ENCODE measurements around the gene RGS18. TPM values are rescaled to one million over a fixed set of nuclear protein-coding genes. Genes with fewer than 3 reads are reported as not detected.
"Not testable (repeated sequence)": the region's sequence is repeated elsewhere in the genome, so short reads cannot be mapped to it uniquely, and the experiment has no call there.

The RGS18 gene
- total RNA-seq, 3 donors from 2014 or later = 0.75 to 2.2 (median 1.7) TPM

GRCh38 chr1:192157067-192157466, 1.2 kb upstream of the RGS18 start:
- no peak overlapping the region for H3K4me3 ChIP-seq
- intact Hi-C loops (cut with DNase I, micrococcal nuclease) = no loop called here
- H3K4me1 ChIP-seq (ENCODE audit: low read depth) = no peaks in the 10 kb centered on the region
- H3K36me3 ChIP-seq (ENCODE audit: low read depth) = no peaks in the 10 kb centered on the region
- no peaks in the 10 kb centered on the region for H3K9me3 ChIP-seq
- TF ChIP-seq, protein P1, sequence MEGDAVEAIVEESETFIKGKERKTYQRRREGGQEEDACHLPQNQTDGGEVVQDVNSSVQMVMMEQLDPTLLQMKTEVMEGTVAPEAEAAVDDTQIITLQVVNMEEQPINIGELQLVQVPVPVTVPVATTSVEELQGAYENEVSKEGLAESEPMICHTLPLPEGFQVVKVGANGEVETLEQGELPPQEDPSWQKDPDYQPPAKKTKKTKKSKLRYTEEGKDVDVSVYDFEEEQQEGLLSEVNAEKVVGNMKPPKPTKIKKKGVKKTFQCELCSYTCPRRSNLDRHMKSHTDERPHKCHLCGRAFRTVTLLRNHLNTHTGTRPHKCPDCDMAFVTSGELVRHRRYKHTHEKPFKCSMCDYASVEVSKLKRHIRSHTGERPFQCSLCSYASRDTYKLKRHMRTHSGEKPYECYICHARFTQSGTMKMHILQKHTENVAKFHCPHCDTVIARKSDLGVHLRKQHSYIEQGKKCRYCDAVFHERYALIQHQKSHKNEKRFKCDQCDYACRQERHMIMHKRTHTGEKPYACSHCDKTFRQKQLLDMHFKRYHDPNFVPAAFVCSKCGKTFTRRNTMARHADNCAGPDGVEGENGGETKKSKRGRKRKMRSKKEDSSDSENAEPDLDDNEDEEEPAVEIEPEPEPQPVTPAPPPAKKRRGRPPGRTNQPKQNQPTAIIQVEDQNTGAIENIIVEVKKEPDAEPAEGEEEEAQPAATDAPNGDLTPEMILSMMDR (IDR thresholded peaks at IDR 0.05) = no peak
- no peak for ATAC-seq
- no peak for DNase-seq

DNA sequence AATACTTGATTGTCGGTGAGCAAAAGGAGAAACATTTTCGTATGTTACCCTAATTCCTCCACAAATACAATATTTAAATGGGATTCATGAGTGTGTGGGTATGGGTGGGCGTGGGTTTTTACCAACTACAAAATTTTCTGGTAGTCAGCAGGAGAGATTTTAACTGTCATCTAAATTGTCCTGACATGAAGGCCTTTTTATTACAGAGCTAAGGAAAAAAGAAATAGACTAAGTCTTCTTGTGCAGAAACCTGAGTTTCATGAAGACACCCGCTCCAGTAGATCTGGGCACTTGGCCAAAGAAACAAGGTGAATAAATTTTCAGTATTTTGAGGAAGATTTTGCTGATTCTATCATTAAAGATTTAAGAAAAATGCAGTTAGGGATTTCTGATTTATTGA, 752 bp downstream of the RGS18 start:
- TF ChIP-seq, protein P1 (IDR thresholded peaks at IDR 0.05) = no peak
- H3K4me3 ChIP-seq = no peak overlapping the region
- H3K9me3 ChIP-seq = no peaks in the 10 kb centered on the region
- intact Hi-C loops (cut with DNase I, micrococcal nuclease) = no loop called here
- ATAC-seq (no peak), DNase-seq (no peak)
- no peaks in the 10 kb centered on the region for H3K36me3 ChIP-seq (ENCODE audit: low read depth)
- H3K4me1 ChIP-seq (ENCODE audit: low read depth) = no peaks in the 10 kb centered on the region

DNA sequence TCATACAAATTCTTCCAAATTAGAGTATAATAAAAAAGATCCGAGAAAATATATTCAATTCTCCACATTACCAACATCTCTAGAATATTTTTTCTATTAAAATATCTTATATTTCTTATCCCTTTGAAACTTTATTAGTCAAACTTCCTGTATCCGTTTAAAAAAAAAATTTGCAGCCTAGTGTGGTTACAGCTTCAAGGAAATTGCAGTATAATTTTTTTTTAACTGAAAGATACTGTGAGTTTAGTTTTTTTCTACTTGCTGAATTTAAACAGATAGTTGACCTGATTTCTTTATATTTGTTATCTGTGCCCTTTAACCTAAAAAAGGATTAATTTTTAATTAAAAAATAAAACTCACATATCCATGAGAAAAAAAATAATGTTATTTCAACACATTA, 1.5 kb downstream of the RGS18 start:
- no peak for ATAC-seq
- no peak for DNase-seq
- Histone ChIP-seq H3K9me3 (no peaks in the 10 kb centered on the region), H3K4me1 (ENCODE audit: low read depth) (no peaks in the 10 kb centered on the region), H3K36me3 (ENCODE audit: low read depth) (no peaks in the 10 kb centered on the region), H3K4me3 (no peak overlapping the region)
- intact Hi-C loops (cut with DNase I, micrococcal nuclease) = no loop called here
- TF ChIP-seq, protein P1 (IDR thresholded peaks at IDR 0.05) = no peak

DNA sequence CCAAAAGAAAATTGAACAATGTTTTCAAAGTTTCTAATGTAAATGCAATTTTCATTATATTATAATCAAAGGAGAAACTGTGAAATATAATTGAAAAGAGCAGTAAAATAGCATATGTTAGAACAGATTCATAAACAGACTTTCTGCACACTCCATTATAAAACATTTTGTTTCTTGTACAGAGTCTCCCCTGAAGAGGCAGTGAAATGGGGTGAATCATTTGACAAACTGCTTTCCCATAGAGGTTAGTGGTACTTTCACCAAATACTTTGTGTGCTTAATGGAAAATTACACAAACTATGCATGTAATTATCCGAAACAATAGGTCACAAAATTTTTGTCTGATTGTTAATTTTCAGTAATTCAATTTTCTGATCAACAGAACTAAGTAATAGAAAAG, 1.9 kb downstream of the RGS18 start:
- intact Hi-C loops (cut with DNase I, micrococcal nuclease) = no loop called here
- no peaks in the 10 kb centered on the region for H3K36me3 ChIP-seq (ENCODE audit: low read depth)
- TF ChIP-seq, protein P1 (IDR thresholded peaks at IDR 0.05) = no peak
- H3K4me1 ChIP-seq (ENCODE audit: low read depth) = no peaks in the 10 kb centered on the region
- DNase-seq (no peak), ATAC-seq (no peak)
- no peaks in the 10 kb centered on the region for H3K9me3 ChIP-seq
- no peak overlapping the region for H3K4me3 ChIP-seq

GRCh38 chr1:192161976-192162375, 3.7 kb downstream of the RGS18 start:
- TF ChIP-seq, protein P1 (IDR thresholded peaks at IDR 0.05) = no peak
- ATAC-seq (no peak), DNase-seq (no peak)
- intact Hi-C loops (cut with DNase I, micrococcal nuclease) = no loop called here
- H3K9me3 ChIP-seq = peaks cover 2% of the 10 kb centered on the region
- H3K36me3 ChIP-seq (ENCODE audit: low read depth) = no peaks in the 10 kb centered on the region
- no peak overlapping the region for H3K4me3 ChIP-seq
- no peaks in the 10 kb centered on the region for H3K4me1 ChIP-seq (ENCODE audit: low read depth)

DNA sequence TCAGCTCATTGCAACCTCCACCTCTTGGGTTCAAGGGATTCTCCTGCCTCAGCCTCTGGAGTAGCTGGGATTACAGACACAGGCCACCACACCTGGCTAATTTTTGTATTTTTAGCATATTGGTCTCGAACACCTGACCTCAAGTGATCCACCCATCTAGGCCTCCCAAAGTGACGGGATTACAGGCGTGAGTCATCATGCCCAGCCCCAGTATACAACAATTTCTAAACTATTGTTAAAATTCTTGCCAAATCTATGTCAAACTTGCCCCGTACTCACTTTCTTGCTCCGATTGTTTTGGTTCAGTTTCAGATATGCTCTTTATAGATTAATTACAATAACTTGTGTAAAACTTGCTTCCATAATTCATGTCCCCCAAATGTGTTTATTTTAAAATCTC, 4.1 kb downstream of the RGS18 start:
- TF ChIP-seq, protein P1 (IDR thresholded peaks at IDR 0.05) = no peak
- Histone ChIP-seq H3K9me3 (peaks cover 2% of the 10 kb centered on the region), H3K4me3 (no peak overlapping the region), H3K36me3 (ENCODE audit: low read depth) (no peaks in the 10 kb centered on the region), H3K4me1 (ENCODE audit: low read depth) (no peaks in the 10 kb centered on the region)
- DNase-seq = no peak
- intact Hi-C loops (cut with DNase I, micrococcal nuclease) = no loop called here
- ATAC-seq = no peak

- H3K9me3 ChIP-seq; intact Hi-C loops (cut with DNase I, micrococcal nuclease): not testable (repeated sequence)
Observed at GRCh38 chr1:192165002-192165401, 6.7 kb downstream of the RGS18 start.

More at GRCh38 chr1:192165002-192165401, 6.7 kb downstream of the RGS18 start:
- H3K36me3 ChIP-seq (ENCODE audit: low read depth); H3K4me3 ChIP-seq; ATAC-seq; DNase-seq; H3K4me1 ChIP-seq (ENCODE audit: low read depth): not testable (repeated sequence)

Measured in mucosa of descending colon (tissue), 3 donors.